BJ (cell line): ENCODE results near the gene MAP2K5. TPM values are rescaled to one million over a fixed set of nuclear protein-coding genes. Genes with fewer than 3 reads are reported as not detected.

ENCODE experiments used
- CTCF ChIA-PET: fragments of 350-600 bp; formaldehyde crosslinking; extraction: SDS; loops from one replicate; lab custom pipeline; 2021; ENCODE audit warnings: antibody characterized with exemption, inconsistent platforms; lab: Yijun Ruan, JAX
- POLR2A ChIA-PET: fragments of 300-600 bp; sonication (Branson Sonifier 250); formaldehyde crosslinking; extraction: SDS; loops from one replicate; lab custom pipeline; 2021; ENCODE audit warnings: antibody characterized with exemption; lab: Charles Lee
- DNase-seq: peaks from one replicate; pipeline ENCODE4 v3.0.0-alpha.2; 2011; ENCODE audit warnings: low read depth
- H3K27me3 ChIP-seq: 2 replicates; pipeline ENCODE4 v1.6.0; 2011; ENCODE audit warnings: low read length; ENCODE audit not compliant: control insufficient read depth, insufficient read depth
- H3K36me3 ChIP-seq: 2 replicates; pipeline ENCODE4 v1.5.1; 2011; ENCODE audit warnings: low read length; ENCODE audit not compliant: control insufficient read depth, insufficient read depth
- H3K4me3 ChIP-seq: 2 replicates; pipeline ENCODE4 v1.5.1; 2011; ENCODE audit warnings: low read depth, mild to moderate bottlenecking, control low read depth, low read length
- CTCF ChIP-seq: IDR thresholded peaks from 2 replicates; pipeline ENCODE4 v1.5.1; 2011; ENCODE audit warnings: low read depth, mild to moderate bottlenecking, control low read depth, inconsistent platforms, low read length, moderate library complexity; ENCODE audit not compliant: insufficient read depth
- polyA plus RNA-seq: library from polyadenylated mRNA; depleted of rRNA; stranded (reverse); fragments of >200 nt; gene quantifications from 2 replicates; pipeline ENCODE4 v1.2.3, GENCODE V29; 2011

The MAP2K5 gene
- polyA plus RNA-seq, 1 experiment: 5.6 TPM

GRCh38 chr15:67707520-67708283 is 165.2 kb downstream of the MAP2K5 start:
- Histone ChIP-seq H3K27me3 (no peaks in the 10 kb centered on the region), H3K36me3 (no peaks in the 10 kb centered on the region), H3K4me3 (no peak overlapping the region)
- DNase-seq: no peak
- POLR2A ChIA-PET: interaction anchor here (0.6 to 0.7 kb wide), 3 partner anchors 140 to 538 kb away, joined by 4 to 7 read pairs (median 4); no protein-coding TSS in a partner anchor
- CTCF ChIA-PET: no interaction called here
- no peak for TF ChIP-seq CTCF

GRCh38 chr15:67708500-67708899 is 166.0 kb downstream of the MAP2K5 start:
- Histone ChIP-seq H3K4me3 (no peak overlapping the region), H3K36me3 (no peaks in the 10 kb centered on the region), H3K27me3 (no peaks in the 10 kb centered on the region)
- DNase-seq: no peak
- no peak for TF ChIP-seq CTCF
- ChIA-PET CTCF (no interaction called here), POLR2A (interaction anchor here (0.6 to 0.7 kb wide), 2 partner anchors 160 to 539 kb away, joined by 4 to 7 read pairs; no protein-coding TSS in a partner anchor)

- H3K36me3 ChIP-seq: no peaks in the 10 kb centered on the region
- no peak for DNase-seq
- CTCF ChIA-PET: no interaction called here
- H3K4me3 ChIP-seq: no peak overlapping the region
- no peaks in the 10 kb centered on the region for H3K27me3 ChIP-seq
- no peak for TF ChIP-seq CTCF
- POLR2A ChIA-PET: no interaction called here
These were observed 172.7 kb downstream of the MAP2K5 start for GRCh38 chr15:67715170-67715569.

GRCh38 chr15:67716171-67716570 is 173.7 kb downstream of the MAP2K5 start:
- Histone ChIP-seq H3K27me3 (no peaks in the 10 kb centered on the region), H3K4me3 (no peak overlapping the region), H3K36me3 (no peaks in the 10 kb centered on the region)
- no peak for TF ChIP-seq CTCF
- DNase-seq: no peak
- CTCF ChIA-PET: interaction anchor here (0.6 to 1.1 kb wide), 2 partner anchors 22 to 49 kb away, joined by 3 read pairs; no protein-coding TSS in a partner anchor
- POLR2A ChIA-PET: no interaction called here

- DNase-seq: no peak
- POLR2A ChIA-PET: interaction anchor here (0.5 kb wide), 1 partner anchor 16 kb away, joined by 3 read pairs; no protein-coding TSS in a partner anchor
These were observed 175.3 kb downstream of the MAP2K5 start for GRCh38 chr15:67717776-67718175.

More at GRCh38 chr15:67717776-67718175, 175.3 kb downstream of the MAP2K5 start:
- no peak overlapping the region for H3K4me3 ChIP-seq
- H3K27me3 ChIP-seq: no peaks in the 10 kb centered on the region
- CTCF ChIA-PET: interaction anchor here (1.2 kb wide), 1 partner anchor 21 kb away, joined by 3 read pairs; no protein-coding TSS in a partner anchor
- no peak for TF ChIP-seq CTCF
- no peaks in the 10 kb centered on the region for H3K36me3 ChIP-seq
